HG03565 (cell line): Measurements from ENCODE around the gene GPR32.
"Not testable (repeated sequence)": the region's sequence is repeated elsewhere in the genome, so short reads cannot be mapped to it uniquely, and the experiment has no call there.

ENCODE experiments used
- ATAC-seq: cut with Tn5 transposase; IDR thresholded peaks from one replicate; pipeline ENCODE4 v1.9.1; 2021; ENCODE audit warnings: mild to moderate bottlenecking, moderate library complexity; ENCODE audit not compliant: unreplicated experiment

GPR32 gene

GRCh38 chr19:50797781-50798658, 27.8 kb downstream of the GPR32 start:
- ATAC-seq: no peak

GRCh38 chr19:50798659-50799546, 28.6 kb downstream of the GPR32 start:
- ATAC-seq: no peak

GRCh38 chr19:50799547-50799851, 29.2 kb downstream of the GPR32 start:
- ATAC-seq: no peak

DNA sequence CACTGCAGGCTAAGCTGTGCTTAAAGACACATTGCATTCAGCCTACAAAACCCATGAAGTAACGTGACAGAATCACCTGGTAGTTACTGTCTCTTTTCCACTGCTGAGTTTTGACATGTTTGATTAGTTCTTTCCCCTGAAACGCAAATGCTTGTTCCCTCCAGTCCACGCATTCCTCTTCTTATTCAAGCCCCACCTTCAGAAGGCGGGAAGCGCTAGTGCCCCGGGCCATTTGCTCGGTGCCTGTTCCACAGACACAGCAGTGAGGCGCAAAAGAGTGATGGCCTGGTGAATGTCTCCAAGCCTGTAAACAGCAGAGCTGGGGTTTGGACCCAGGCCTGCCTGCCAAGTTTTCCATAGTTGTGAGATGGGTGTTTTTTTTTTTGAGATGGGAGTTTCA, 30.8 kb downstream of the GPR32 start:
- no peak for ATAC-seq

DNA sequence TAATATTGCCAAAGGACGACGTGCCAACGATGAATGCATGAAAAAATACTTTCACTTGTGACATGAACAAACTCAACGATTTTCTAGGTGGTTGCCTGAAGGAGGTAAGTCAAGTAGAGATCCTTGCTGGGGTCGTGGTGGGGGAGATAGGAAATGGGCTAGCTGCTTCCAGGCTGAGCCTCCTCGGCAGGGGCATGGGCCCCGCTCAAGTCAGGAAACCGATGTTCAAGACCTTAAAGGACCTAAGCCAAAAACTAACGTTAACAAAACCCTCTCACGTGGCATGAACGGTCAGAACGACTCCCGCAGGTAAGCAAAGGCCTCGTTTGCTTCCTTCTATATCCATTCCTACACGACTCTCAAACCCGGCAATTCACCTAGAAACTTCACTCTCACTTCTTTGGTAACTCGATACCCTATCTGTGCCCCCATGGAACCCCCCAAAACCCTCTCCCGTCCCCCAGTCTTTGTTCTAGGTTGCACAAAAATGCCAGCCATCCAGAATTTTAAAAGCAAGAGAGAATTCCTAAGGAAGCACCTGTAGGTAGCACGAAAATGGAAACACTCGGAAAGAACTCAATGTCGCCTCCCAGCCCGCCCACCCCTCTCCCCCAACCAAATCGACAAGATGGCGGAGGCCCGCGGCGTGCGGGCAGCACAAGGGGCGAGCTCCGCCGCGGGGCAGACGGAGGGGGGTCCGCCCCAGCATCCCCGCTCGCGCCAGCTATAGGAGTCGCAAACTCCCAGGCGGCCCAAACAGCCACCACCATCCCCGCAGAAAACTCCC, 33.6 kb downstream of the GPR32 start:
- ATAC-seq: no peak

DNA sequence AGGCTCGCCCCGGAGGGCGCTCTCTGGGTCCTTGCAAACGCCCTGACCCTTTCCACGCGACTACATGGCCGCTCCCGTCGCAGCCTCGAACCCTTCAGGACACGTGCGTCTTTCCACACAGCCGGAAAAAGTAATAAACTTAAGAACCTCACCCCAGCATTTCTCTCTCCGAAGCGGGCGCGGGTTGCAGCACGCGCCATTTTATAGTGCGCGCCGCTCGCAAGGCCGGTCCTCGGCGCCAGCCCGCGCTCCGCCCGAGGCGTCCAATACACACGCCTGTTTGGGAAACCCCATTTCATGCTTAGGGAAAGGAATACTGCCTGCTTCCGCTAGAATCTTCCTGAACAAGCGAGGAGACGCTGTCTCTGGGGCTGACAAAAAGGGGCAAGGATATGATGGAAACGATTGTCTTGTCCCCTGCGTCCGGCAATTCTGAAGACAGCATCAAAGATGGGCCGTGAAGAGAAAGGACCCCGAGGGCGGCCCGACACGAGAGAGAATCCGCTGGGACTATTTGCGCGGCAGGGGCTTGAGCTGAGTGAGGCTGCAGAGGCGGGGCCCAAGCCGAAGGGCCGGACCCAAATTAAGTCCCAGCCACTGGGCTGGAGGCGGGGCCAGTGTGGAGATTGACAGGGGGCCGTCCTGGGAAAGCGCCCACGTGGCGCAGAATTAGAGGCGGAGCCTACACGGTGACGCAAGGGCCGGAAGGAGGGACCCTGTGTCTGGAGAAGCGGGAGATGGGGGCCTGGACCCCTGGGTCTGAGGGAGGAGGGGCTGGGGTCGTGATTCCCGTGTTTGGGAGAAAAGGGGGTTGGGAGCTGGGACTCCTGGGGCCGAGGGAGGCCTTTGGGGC, 34.4 kb downstream of the GPR32 start:
- ATAC-seq: peak; percentile 87

DNA sequence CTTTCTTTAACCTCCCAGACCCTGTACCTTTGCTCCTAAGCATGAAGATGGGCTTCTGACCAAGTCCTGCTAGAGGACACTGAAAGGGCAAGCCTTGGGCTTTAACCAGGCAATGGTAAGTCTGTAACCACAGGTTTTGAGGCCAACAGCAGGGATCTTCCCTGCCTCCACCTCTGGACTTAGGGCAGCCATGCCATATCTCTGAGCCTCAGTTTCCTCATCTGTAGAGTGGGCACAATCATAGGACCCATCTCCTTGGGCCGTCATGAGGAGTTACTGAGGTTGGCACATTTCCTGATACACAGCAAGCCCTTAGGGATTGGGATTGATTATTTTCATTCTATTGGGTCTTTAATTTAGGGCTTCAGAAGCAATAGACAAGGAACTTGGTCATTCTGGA, 38.6 kb downstream of the GPR32 start:
- no peak for ATAC-seq

- not testable (repeated sequence) for ATAC-seq
Measured at GRCh38 chr19:50811622-50812238, 41.5 kb downstream of the GPR32 start.

DNA sequence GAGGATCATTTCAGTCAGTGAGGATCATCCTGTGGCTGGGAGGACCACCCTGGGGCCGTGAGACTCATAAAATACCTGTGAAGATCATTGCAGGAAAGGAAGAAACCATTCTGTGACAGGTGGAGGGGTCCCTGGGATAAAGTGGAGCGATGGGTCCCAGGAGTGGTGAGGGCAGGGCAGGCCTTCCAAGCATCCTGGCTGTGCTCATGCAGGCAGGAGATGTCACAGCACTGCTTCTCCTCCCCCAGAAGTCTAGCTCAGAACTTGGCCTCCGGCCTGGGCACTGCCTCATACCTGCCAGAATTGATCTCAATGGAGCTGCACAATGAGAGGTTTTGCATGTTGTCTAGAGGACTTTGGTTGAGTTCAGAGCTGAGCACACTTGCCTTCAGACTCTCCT, 42.2 kb downstream of the GPR32 start:
- no peak for ATAC-seq

- no peak for ATAC-seq
Measured at GRCh38 chr19:50814883-50815282, 44.6 kb downstream of the GPR32 start.

DNA sequence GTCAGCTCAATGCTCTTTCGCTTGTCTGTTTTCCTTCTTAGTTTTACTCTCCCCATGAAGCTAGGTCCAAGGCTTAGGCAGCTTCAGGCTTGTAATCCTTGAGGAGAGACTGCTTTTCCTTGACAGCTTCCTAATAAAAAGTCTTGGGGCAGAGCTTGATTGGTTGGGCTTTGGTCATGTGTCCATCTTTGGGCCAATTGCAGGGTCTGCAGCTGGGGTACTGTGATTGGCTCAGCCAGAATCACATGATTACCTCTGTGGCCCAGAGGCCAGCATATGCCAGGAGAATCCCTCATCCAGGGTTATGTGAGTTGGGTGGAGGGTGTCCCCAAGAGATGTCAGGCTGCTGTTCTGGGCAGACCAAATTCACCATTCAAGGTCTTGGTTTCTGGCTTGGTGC, 45.2 kb downstream of the GPR32 start:
- no peak for ATAC-seq

GRCh38 chr19:50817941-50818858, 47.9 kb downstream of the GPR32 start:
- peak; percentile 42 for ATAC-seq

DNA sequence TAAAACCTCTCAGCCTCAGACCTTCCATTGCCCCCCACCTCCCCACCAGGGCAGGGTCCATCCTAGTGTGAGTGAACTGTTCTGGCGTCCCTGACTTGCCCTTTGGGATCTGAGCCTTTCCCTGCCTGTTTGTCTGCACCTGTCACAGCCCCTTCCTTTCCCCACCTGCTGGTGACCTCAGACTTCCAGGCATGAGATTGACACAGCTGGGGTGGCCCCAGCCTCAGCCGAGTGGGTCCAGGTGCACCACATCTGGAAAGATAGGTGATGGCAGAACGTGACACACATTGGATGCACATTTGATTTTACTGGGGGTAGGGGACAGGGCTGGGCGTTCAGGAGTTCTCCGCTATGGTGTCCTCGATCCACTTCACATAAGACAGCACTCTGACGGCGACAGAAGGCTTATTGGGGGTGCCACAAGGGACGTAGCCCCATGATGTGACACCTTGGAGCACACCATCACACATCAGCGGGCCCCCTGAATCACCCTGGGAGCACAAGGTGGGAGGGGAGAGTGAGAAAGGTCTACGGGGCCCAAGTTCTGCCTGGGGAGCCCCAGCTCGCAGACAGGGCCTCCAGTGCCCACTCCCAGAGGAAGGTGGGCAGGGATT, 48.7 kb downstream of the GPR32 start:
- ATAC-seq: no peak

DNA sequence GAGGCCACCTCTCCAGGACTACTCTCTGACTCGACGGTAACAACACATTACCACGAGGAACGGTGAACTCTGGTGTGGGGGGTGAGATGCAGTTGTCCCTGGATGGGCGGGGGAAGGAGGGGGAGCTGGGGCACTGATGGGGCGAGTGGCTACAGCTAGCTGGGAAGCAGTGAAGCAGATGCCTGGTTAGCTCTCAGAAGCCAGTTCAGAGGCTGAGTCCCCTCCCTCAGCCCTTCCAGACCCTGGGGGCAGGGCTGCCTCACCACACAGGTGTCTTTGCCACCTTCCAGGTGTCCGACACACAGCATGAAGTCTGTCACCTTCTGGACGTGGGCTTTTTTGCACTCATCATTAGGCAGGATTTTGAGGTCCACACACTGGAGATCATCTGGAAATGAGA, 49.4 kb downstream of the GPR32 start:
- ATAC-seq: no peak

DNA sequence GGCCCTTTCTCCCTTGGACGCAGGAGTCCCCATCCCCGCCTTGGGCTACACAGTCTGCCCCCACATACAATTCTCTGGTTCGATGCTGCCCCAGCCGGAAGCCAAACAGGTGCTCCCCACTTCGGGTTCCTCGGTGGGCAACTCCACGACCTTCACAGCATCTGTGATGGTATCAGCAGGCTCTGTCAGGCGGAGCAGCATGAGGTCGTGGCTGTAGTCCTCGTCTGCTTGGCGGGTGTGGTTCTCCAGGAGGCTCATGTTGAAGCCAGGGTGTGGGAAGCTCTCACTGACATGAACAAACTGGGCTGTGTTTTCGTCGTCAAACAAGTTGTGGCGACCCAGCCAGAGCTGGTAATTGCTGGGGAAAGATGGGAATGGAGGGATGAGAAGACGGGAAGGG, 49.8 kb downstream of the GPR32 start:
- ATAC-seq: no peak

GRCh38 chr19:50820549-50821247, 50.4 kb downstream of the GPR32 start:
- no peak for ATAC-seq

- no peak for ATAC-seq
Measured at GRCh38 chr19:50821248-50821612, 51.0 kb downstream of the GPR32 start.
